H9 (cell line): ENCODE measurements around the gene PNPO. TPM values are rescaled to one million over a fixed set of nuclear protein-coding genes. Genes with fewer than 3 reads are reported as not detected.

Experiments used
- DNase-seq: peaks from one replicate; pipeline ENCODE4 v3.0.0-alpha.2; 2017
- H2AFZ ChIP-seq: one replicate; pipeline ENCODE4 v1.6.1; 2013; ENCODE audit warnings: mild to moderate bottlenecking, low read length, control low read depth, moderate library complexity
- H2AK5ac ChIP-seq: 2 replicates; pipeline ENCODE4 v1.6.1; 2013; ENCODE audit warnings: low read length, control low read depth, mixed read lengths; ENCODE audit not compliant: insufficient read length
- H2BK120ac ChIP-seq: one replicate; pipeline ENCODE4 v1.6.1; 2013; ENCODE audit warnings: low read depth, mild to moderate bottlenecking, low read length, control low read depth, inconsistent platforms; ENCODE audit not compliant: poor library complexity, severe bottlenecking
- H2BK12ac ChIP-seq: 2 replicates; pipeline ENCODE4 v1.6.1; 2013; ENCODE audit warnings: low read length, control low read depth, mixed read lengths, low read depth; ENCODE audit not compliant: insufficient read length
- H2BK15ac ChIP-seq: 2 replicates; pipeline ENCODE4 v1.6.1; 2013; ENCODE audit warnings: low read depth, low read length, control low read depth
- H2BK20ac ChIP-seq: one replicate; pipeline ENCODE4 v1.6.1; 2013; ENCODE audit warnings: low read depth, mild to moderate bottlenecking, low read length, control low read depth, inconsistent platforms; ENCODE audit not compliant: poor library complexity, severe bottlenecking
- H2BK5ac ChIP-seq: 2 replicates; pipeline ENCODE4 v1.6.1; 2013; ENCODE audit warnings: low read length, control low read depth, mixed read lengths; ENCODE audit not compliant: insufficient read length
- H3K14ac ChIP-seq: 2 replicates; pipeline ENCODE4 v1.6.1; 2013; ENCODE audit warnings: low read length, control low read depth; ENCODE audit not compliant: insufficient read depth
- H3K18ac ChIP-seq: 2 replicates; pipeline ENCODE4 v1.6.1; 2013; ENCODE audit warnings: low read depth, mild to moderate bottlenecking, mixed read lengths, low read length, control low read depth; ENCODE audit not compliant: insufficient read length
- H3K23ac ChIP-seq: 2 replicates; pipeline ENCODE4 v1.6.1; 2013; ENCODE audit warnings: low read length, control low read depth, mixed read lengths, low read depth; ENCODE audit not compliant: insufficient read length
- H3K23me2 ChIP-seq: 2 replicates; pipeline ENCODE4 v1.6.1; 2013; ENCODE audit warnings: low read depth, mild to moderate bottlenecking, mixed read lengths, low read length, control low read depth; ENCODE audit not compliant: insufficient read length, poor library complexity, severe bottlenecking
- H3K27ac ChIP-seq: 2 replicates; pipeline ENCODE4 v1.5.1; 2013; ENCODE audit warnings: low read length, control low read depth, mixed read lengths, low read depth; ENCODE audit not compliant: insufficient read length
- H3K27me3 ChIP-seq: 2 replicates; pipeline ENCODE4 v1.6.1; 2013; ENCODE audit warnings: low read length, control low read depth, inconsistent platforms; ENCODE audit not compliant: insufficient read depth
- H3K4ac ChIP-seq: 2 replicates; pipeline ENCODE4 v1.6.1; 2013; ENCODE audit warnings: low read depth, mild to moderate bottlenecking, control low read depth, inconsistent platforms, low read length, moderate library complexity
- H3K4me1 ChIP-seq: 2 replicates; pipeline ENCODE4 v1.6.1; 2013; ENCODE audit warnings: low read length, control low read depth, inconsistent platforms; ENCODE audit not compliant: insufficient read depth
- H3K4me2 ChIP-seq: 2 replicates; pipeline ENCODE4 v1.6.1; 2013; ENCODE audit warnings: low read length, control low read depth, mixed read lengths; ENCODE audit not compliant: insufficient read length, insufficient read depth
- H3K56ac ChIP-seq: 2 replicates; pipeline ENCODE4 v1.6.1; 2013; ENCODE audit warnings: low read depth, mild to moderate bottlenecking, mixed read lengths, low read length, control low read depth; ENCODE audit not compliant: insufficient read length
- H3K79me1 ChIP-seq: 2 replicates; pipeline ENCODE4 v1.6.1; 2013; ENCODE audit warnings: low read depth, mild to moderate bottlenecking, moderate library complexity, low read length, control low read depth, inconsistent platforms; ENCODE audit not compliant: insufficient read depth, poor library complexity, severe bottlenecking
- H3K79me2 ChIP-seq: 2 replicates; pipeline ENCODE4 v1.6.1; 2013; ENCODE audit warnings: low read length, control low read depth, inconsistent platforms; ENCODE audit not compliant: insufficient read depth
- H3K9ac ChIP-seq: 2 replicates; pipeline ENCODE4 v1.6.1; 2013; ENCODE audit warnings: low read length, control low read depth, mixed read lengths; ENCODE audit not compliant: insufficient read length; ENCODE audit errors: extremely low read depth
- H3K9me3 ChIP-seq: one replicate; pipeline ENCODE4 v1.6.1; 2013; ENCODE audit warnings: low read depth, low read length, inconsistent platforms; ENCODE audit not compliant: control insufficient read depth
- H3T11ph ChIP-seq: one replicate; pipeline ENCODE4 v1.6.1; 2013; ENCODE audit warnings: mild to moderate bottlenecking, low read length, control low read depth, inconsistent platforms
- H4K20me1 ChIP-seq: one replicate; pipeline ENCODE4 v1.6.1; 2013; ENCODE audit not compliant: control insufficient read depth, insufficient read length, insufficient read depth
- H4K5ac ChIP-seq: 2 replicates; pipeline ENCODE4 v1.6.1; 2013; ENCODE audit warnings: low read depth, mild to moderate bottlenecking, mixed read lengths, low read length, control low read depth; ENCODE audit not compliant: insufficient read length
- H4K8ac ChIP-seq: replicated peaks from 2 replicates; pipeline ENCODE4 v1.6.1; 2013; ENCODE audit warnings: low read length, control low read depth, mixed read lengths, low read depth; ENCODE audit not compliant: insufficient read length
- H4K91ac ChIP-seq: 2 replicates; pipeline ENCODE4 v1.6.1; 2013; ENCODE audit warnings: low read depth, mild to moderate bottlenecking, moderate library complexity, mixed read lengths, low read length, control low read depth; ENCODE audit not compliant: insufficient read length
- H3K27ac Mint-ChIP-seq, 3 experiments: 2 replicates in 2 of 3; 3 replicates in 1 of 3; pipeline ENCODE4 v1.8.0; 2020 to 2021; ENCODE audit warnings: mixed read lengths in 3 of 3, mild to moderate bottlenecking in 1 of 3, moderate library complexity in 1 of 3
- H3K27me3 Mint-ChIP-seq: 2 replicates; pipeline ENCODE4 v1.8.0; 2021; ENCODE audit warnings: low read depth, mild to moderate bottlenecking, moderate library complexity, mixed read lengths
- H3K36me3 Mint-ChIP-seq, 3 experiments: 2 replicates in 2 of 3; 3 replicates in 1 of 3; pipeline ENCODE4 v1.8.0; 2020 to 2021; ENCODE audit warnings: low read depth in 3 of 3, mixed read lengths in 3 of 3; ENCODE audit not compliant: insufficient read depth in 1 of 3
- H3K4me1 Mint-ChIP-seq, 2 experiments: 2 replicates each; pipeline ENCODE4 v1.8.0; 2020; ENCODE audit warnings: mixed read lengths in 2 of 2
- H3K4me3 Mint-ChIP-seq, 2 experiments: 2 replicates in 1 of 2; 3 replicates in 1 of 2; pipeline ENCODE4 v1.8.0; 2020 to 2021; ENCODE audit warnings: mild to moderate bottlenecking in 2 of 2, mixed read lengths in 2 of 2, moderate library complexity in 1 of 2
- H3K9me3 Mint-ChIP-seq, 2 experiments: 2 replicates in 1 of 2; 3 replicates in 1 of 2; pipeline ENCODE4 v1.8.0; 2020; ENCODE audit warnings: mild to moderate bottlenecking in 2 of 2, mixed read lengths in 2 of 2, moderate library complexity in 1 of 2
- WGBS: extraction: QIAGEN DNeasy Blood & Tissue Kit; methylation state at CpG from one replicate; pipeline ENCODE4 v1.1.7; 2013; ENCODE audit warnings: missing lambda C conversion rate, low lambda C conversion rate, mixed read lengths; ENCODE audit not compliant: insufficient read length; ENCODE audit errors: extremely low coverage; 5-methylcytosine and 5-hydroxymethylcytosine counted together
- total RNA-seq: library from RNA; stranded (reverse); gene quantifications from 2 replicates; pipeline ENCODE4 v1.2.1, GENCODE V29; 2021
- TF ChIP-seq, protein P1 (sequence below): fragments of 200-600 bp; sonication (generic); conservative IDR thresholded peaks from 3 replicates; pipeline ENCODE4 v1.8.0; 2021; ENCODE audit warnings: antibody characterized with exemption, mild to moderate bottlenecking

PNPO gene
- total RNA-seq, 1 experiment from 2014 or later: 6.7 TPM

DNA sequence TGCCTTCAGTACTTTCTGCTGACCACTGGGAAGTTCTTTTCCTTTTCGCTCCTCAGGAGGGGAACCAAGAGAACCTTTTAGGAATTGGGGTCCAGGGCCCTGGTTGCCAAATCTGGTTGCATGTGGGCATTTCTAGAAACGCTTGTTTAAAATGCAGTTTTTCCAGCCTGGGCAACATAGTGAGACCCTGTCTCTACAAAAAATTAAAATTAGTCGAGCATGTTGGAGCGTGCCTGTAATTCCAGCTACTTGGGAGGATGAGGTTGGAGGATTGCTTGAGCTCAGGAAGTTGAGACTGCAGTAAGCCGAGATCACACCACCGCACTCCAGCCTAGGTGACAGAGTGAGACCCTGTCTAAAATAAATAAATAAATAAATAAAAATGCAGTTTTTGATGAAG, 1.2 kb downstream of the PNPO start:
- Histone ChIP-seq H3K23me2 (peaks cover 9% of the 10 kb centered on the region), H3K14ac (no peak overlapping the region), H2BK5ac (no peak overlapping the region), H3K23ac (no peak overlapping the region), H4K5ac (no peak overlapping the region), H2BK20ac (no peak overlapping the region), H2AK5ac (no peak overlapping the region), H3K4ac (no peak overlapping the region), H2BK12ac (no peak overlapping the region), H2BK15ac (no peak overlapping the region), H3K79me2 (no peaks in the 10 kb centered on the region), H3K27ac (no peak overlapping the region), H3K79me1 (no peaks in the 10 kb centered on the region), H4K8ac (no peak overlapping the region), H3K18ac (no peak overlapping the region), H2BK120ac (no peak overlapping the region), H3K4me1 (no peaks in the 10 kb centered on the region), H2AFZ (no peak overlapping the region), H3K56ac (no peak overlapping the region), H3K9me3 (no peaks in the 10 kb centered on the region), H3K27me3 (peaks cover 2% of the 10 kb centered on the region; the same call in 1 of the 2 replicates), H4K91ac (no peak overlapping the region), H4K20me1 (no peaks in the 10 kb centered on the region), H3T11ph (no peak overlapping the region), H3K4me2 (peak overlapping the region; percentile 98), H3K9ac (no peak overlapping the region)
- TF ChIP-seq, protein P1, sequence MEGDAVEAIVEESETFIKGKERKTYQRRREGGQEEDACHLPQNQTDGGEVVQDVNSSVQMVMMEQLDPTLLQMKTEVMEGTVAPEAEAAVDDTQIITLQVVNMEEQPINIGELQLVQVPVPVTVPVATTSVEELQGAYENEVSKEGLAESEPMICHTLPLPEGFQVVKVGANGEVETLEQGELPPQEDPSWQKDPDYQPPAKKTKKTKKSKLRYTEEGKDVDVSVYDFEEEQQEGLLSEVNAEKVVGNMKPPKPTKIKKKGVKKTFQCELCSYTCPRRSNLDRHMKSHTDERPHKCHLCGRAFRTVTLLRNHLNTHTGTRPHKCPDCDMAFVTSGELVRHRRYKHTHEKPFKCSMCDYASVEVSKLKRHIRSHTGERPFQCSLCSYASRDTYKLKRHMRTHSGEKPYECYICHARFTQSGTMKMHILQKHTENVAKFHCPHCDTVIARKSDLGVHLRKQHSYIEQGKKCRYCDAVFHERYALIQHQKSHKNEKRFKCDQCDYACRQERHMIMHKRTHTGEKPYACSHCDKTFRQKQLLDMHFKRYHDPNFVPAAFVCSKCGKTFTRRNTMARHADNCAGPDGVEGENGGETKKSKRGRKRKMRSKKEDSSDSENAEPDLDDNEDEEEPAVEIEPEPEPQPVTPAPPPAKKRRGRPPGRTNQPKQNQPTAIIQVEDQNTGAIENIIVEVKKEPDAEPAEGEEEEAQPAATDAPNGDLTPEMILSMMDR: no peak
- peaks cover 34% of the 10 kb centered on the region for H3K27me3 Mint-ChIP-seq
- peaks cover 9 to 13% of the 10 kb centered on the region in 2 experiments for H3K4me1 Mint-ChIP-seq
- H3K4me3 Mint-ChIP-seq: peak overlapping the region in 1 of 2 experiments; percentile 83; a peak in 2 of 5 replicates
- no peak for DNase-seq
- peaks cover 0 to 3% (median 0%) of the 10 kb centered on the region in 3 experiments; a peak in 4 of 7 replicates for H3K36me3 Mint-ChIP-seq
- WGBS: no CpG with 5 or more reads among the region's 6 CpGs
- no peak overlapping the region for H3K27ac Mint-ChIP-seq
- no peaks in the 10 kb centered on the region; a peak in 3 of 5 replicates for H3K9me3 Mint-ChIP-seq
